Central memory CD8-positive, alpha-beta T cell (primary cell): ENCODE data around the gene LRP2.
A peak's percentile ranks its signal among the peaks of the same experiment; 100 is the strongest.
"Not testable (repeated sequence)": the region's sequence is repeated elsewhere in the genome, so short reads cannot be mapped to it uniquely, and the experiment has no call there.

Experiments
- ATAC-seq: fragments of 150-1000 bp; cut with Tn5 transposase; replicated peaks from 2 replicates; pipeline ENCODE4 v1.10.0; 2022; ENCODE audit warnings: mild to moderate bottlenecking, moderate FRiP score, moderate number of reproducible peaks; ENCODE audit not compliant: poor library complexity, severe bottlenecking; ENCODE audit errors: extremely low read depth
- DNase-seq, 2 donors: peaks; one replicate each; pipeline ENCODE4 v3.0.0; 2021; ENCODE audit warnings: low spot score in 2 of 2
- H3K27ac Mint-ChIP-seq: one replicate; pipeline ENCODE4 v1.8.0; 2022; ENCODE audit warnings: low read depth, mild to moderate bottlenecking, moderate library complexity, mixed read lengths
- H3K27me3 Mint-ChIP-seq: one replicate; pipeline ENCODE4 v1.8.0; 2022; ENCODE audit warnings: mixed read lengths
- H3K36me3 Mint-ChIP-seq: one replicate; pipeline ENCODE4 v1.8.0; 2022; ENCODE audit warnings: mild to moderate bottlenecking, moderate library complexity, mixed read lengths; ENCODE audit not compliant: insufficient read depth
- H3K4me1 Mint-ChIP-seq: one replicate; pipeline ENCODE4 v1.8.0; 2022; ENCODE audit warnings: mixed read lengths
- H3K4me3 Mint-ChIP-seq: one replicate; pipeline ENCODE4 v1.8.0; 2022; ENCODE audit warnings: mild to moderate bottlenecking, moderate library complexity, mixed read lengths
- H3K9me3 Mint-ChIP-seq: one replicate; pipeline ENCODE4 v1.8.0; 2022; ENCODE audit warnings: mixed read lengths

The LRP2 gene

DNA sequence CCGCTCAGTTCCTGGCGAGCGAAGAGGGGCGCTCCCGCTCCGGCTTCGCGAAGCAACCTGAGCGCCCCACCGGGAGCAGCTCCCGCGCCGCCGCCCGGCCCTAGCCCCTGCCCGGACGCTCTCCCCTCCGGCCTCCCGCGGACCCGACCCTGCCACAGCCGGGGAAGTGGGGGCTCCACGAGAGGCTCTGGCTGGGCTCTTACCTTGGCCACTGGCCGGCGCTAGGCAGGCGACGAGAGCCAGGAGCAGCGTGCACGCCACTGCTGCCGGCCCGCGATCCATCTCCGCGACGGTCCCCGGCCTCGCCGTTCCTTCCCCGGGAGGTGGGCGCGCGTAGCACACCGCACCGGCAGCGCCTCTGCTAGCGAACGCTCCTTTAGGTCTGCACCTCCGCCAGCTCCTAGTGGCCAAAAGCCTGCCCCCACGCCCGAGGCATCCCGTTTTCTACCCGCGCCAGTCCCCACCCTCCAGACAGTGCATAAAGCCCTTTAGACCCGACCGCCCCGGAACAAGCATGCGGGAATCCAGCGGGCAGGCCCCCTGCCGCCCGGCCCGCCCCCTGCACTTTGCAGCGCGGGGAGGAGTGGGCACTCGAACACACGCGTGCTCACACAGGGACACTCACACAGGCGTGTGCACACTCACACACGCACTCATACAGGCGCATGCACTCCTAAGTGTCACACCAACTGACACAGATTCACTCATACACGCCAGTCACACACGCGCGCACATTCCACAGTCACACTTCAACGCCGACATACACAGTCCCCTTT, at the start of gene LRP2:
Gene LRP2 (minus strand): TSS at position 417 of the 776 bp plus-strand sequence. CDS start 135 bp downstream, at position 282.
- Mint-ChIP-seq H3K4me1 (peaks cover 41% of the 10 kb centered on the region), H3K36me3 (peaks cover 13% of the 10 kb centered on the region), H3K27ac (no peak within 1 kb of the TSS), H3K4me3 (peak within 1 kb of the TSS; percentile 82), H3K9me3 (no peaks in the 10 kb centered on the region), H3K27me3 (peaks cover 60% of the 10 kb centered on the region)
- no peak for ATAC-seq
- peak; percentile 16 to 18 for DNase-seq

DNA sequence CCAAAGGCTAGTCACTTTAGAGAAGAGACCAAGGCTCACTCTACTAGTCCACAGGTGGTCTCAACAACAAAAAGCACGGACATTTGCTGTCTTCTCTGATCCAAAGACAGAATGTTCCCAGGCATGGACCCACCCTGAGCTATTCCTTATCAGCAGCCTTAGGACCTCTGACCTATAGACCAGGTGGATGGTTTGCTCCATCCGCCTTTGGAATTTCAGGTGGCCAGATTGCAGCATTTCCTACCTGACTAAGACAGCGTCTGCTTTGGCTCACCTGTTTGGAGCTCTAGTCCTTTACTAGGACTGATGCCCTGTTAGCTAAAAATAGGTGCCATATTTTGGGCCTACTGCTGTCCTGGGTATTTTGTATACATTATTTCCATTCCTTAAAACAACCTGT, 44.6 kb upstream of the LRP2 start:
- ATAC-seq (no peak), DNase-seq (no peak)
- H3K9me3 Mint-ChIP-seq, result no peaks in the 10 kb centered on the region
- H3K27ac Mint-ChIP-seq, result no peak overlapping the region
- H3K4me1 Mint-ChIP-seq, result no peaks in the 10 kb centered on the region
- no peak overlapping the region for H3K4me3 Mint-ChIP-seq
- no peaks in the 10 kb centered on the region for H3K36me3 Mint-ChIP-seq
- peaks cover 38% of the 10 kb centered on the region for H3K27me3 Mint-ChIP-seq

DNA sequence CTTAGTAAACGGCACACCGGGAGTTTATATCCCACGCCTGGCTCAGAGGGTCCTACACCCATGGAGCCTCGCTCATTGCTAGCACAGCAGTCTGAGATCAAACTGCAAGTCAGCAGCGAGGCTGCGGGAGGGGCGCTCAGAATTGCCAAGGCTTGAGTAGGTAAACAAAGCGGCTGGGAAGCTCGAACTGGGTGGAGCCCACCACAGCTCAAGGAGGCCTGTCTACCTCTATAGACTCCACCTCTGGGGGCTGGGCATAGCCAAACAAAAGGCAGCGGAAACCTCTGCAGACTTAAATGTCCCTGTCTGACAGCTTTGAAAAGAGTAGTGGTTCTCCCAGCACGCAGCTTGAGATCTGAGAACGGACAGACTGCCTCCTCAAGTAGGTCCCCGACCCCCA, 37.2 kb upstream of the LRP2 start:
- ATAC-seq, H3K4me1 Mint-ChIP-seq, DNase-seq, H3K27ac Mint-ChIP-seq, H3K36me3 Mint-ChIP-seq, H3K9me3 Mint-ChIP-seq, H3K4me3 Mint-ChIP-seq: not testable (repeated sequence)
- peaks cover 50% of the 10 kb centered on the region for H3K27me3 Mint-ChIP-seq

DNA sequence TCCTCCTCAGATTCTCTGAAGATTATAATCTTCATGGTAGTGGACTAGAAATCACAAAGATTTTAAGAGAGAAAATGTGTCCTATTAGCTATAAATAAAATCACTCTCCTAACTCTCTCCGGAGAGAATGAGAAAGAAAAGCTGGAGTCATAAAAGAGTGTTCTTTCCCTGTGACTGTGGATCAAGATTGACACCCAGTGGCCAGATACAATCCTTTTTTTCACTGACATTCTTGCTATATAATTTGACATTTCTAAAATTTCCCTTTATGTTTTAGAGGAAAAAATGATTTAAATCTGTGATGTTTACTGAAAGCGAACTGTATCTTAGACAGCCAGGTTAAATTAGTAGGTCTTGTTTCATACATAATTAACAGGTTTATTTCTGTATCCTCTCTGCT, 35.4 kb upstream of the LRP2 start:
- peaks cover 50% of the 10 kb centered on the region for H3K27me3 Mint-ChIP-seq
- ATAC-seq (no peak), DNase-seq (no peak)
- H3K4me3 Mint-ChIP-seq, result no peak overlapping the region
- H3K4me1 Mint-ChIP-seq, result no peaks in the 10 kb centered on the region
- H3K36me3 Mint-ChIP-seq, result no peaks in the 10 kb centered on the region
- no peak overlapping the region for H3K27ac Mint-ChIP-seq
- H3K9me3 Mint-ChIP-seq, result no peaks in the 10 kb centered on the region

DNA sequence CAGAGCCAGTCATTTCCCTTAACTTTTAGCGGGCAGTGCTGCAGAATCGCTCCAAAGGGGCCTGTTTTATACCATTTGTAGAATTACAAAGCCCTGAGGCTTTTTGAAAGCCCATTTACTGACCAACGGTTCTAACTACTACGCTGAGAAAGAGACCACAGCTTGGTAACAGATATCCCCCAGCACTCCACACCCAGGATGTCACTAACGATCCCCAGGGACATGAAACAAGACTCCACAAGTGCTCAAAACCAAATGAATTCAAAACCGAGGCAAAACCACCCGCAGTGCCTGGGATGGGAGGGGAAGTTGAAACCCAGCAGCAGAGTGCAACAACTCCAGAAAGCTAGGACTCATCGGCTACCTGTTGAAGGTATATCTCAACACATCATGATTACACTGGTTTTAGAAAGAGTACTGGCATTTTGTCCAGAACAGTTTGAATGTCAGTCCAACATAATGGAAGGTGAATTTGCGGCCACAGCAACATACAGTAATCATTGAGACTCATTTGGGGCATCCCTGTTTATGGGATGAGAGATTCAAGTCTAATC, 33.6 kb upstream of the LRP2 start:
- ATAC-seq (no peak), DNase-seq (no peak)
- no peaks in the 10 kb centered on the region for H3K36me3 Mint-ChIP-seq
- H3K27me3 Mint-ChIP-seq, result peaks cover 51% of the 10 kb centered on the region
- H3K4me3 Mint-ChIP-seq, result no peak overlapping the region
- no peak overlapping the region for H3K27ac Mint-ChIP-seq
- H3K4me1 Mint-ChIP-seq, result no peaks in the 10 kb centered on the region
- H3K9me3 Mint-ChIP-seq, result no peaks in the 10 kb centered on the region

DNA sequence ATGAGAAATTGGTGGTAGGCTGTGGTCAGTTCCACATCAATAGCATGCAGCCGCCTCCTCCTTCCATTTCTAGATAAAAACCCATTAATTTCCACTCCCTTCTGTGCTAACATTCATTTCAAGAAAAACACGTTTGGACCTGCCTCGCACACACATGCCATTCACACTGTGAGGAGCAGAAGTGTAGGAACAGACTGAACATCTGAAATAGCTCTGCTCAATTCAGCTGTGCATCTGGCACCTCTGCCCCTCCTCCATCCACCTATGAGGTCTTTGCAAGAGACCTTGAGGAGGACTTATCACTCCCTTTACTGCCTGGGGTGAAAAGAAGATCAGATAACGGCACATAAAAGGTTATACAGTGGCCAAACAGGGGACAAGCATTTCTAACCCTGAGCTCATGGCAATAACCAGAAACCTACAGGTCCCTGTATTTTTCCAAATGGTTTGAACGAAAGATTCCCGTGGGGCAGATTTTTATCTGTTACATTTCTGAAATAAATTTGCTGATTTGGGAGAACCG, 30.8 kb upstream of the LRP2 start:
- no peak overlapping the region for H3K27ac Mint-ChIP-seq
- H3K36me3 Mint-ChIP-seq, result no peaks in the 10 kb centered on the region
- H3K9me3 Mint-ChIP-seq, result no peaks in the 10 kb centered on the region
- peaks cover 66% of the 10 kb centered on the region for H3K27me3 Mint-ChIP-seq
- H3K4me3 Mint-ChIP-seq, result no peak overlapping the region
- no peak for DNase-seq
- no peaks in the 10 kb centered on the region for H3K4me1 Mint-ChIP-seq
- ATAC-seq, result no peak

DNA sequence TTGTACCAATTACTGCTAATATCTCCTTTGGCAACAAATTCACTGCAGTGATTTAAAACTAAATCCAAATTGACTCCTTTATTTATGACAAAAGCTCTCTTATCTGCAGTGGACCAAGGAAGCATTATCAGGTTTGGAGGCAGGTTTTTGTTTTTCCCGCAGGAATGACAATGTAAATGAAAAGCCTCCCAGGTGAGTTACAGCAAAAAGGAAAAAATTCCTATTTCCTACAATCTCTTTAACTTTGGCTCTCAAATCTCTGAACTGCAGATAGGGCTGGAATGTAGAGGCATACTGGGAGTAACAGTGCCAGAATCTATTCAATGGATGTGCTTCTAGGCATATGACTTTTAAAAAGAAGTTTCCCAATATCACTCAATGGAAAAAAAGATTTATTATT, 28.9 kb upstream of the LRP2 start:
- ATAC-seq (no peak), DNase-seq (no peak)
- H3K36me3 Mint-ChIP-seq, result no peaks in the 10 kb centered on the region
- no peak overlapping the region for H3K27ac Mint-ChIP-seq
- peaks cover 74% of the 10 kb centered on the region for H3K27me3 Mint-ChIP-seq
- no peaks in the 10 kb centered on the region for H3K4me1 Mint-ChIP-seq
- no peak overlapping the region for H3K4me3 Mint-ChIP-seq
- no peaks in the 10 kb centered on the region for H3K9me3 Mint-ChIP-seq

DNA sequence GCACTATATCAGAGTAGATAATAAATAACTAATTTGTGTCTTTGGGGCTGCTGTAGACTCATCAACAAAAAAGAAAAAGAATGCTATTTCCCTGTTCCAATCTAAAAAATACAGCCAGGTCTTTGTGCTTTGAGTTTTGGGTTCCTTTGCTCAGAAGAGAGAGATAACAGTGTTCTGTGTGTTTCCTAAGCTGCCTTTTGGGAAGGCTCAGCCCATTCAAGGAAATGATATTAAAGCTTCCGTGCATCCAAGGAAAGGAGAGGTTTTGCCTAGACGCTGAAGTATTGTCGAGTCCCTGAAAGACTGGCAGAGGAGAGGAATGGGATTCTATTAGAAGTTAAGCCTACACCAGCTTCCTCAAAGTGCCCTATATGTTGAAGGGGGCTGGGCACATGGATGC, 25.8 kb upstream of the LRP2 start:
- Mint-ChIP-seq H3K27me3 (peaks cover 69% of the 10 kb centered on the region), H3K27ac (no peak overlapping the region), H3K4me1 (no peaks in the 10 kb centered on the region), H3K36me3 (no peaks in the 10 kb centered on the region), H3K4me3 (no peak overlapping the region), H3K9me3 (no peaks in the 10 kb centered on the region)
- no peak for DNase-seq
- no peak for ATAC-seq

DNA sequence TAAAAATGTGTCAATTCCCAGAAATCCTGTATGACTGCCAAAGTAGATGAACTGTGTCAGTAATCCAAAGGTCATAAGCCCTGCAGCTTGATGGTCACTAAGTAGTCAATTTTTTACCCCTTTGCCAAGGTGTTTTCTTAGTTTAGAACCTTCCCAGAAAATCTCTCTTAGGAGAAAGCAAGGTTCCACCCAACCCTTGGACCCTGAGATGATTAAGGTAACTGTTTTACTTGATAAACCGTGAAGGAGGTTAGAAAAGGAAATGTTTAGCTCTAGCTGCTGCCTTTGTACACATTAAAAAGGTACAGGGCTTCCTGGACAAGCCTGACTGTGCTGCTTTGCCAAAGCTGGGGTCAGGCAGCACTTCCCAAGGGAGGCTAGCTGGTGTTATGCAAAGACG, 24.4 kb upstream of the LRP2 start:
- ATAC-seq (no peak), DNase-seq (no peak)
- no peak overlapping the region for H3K27ac Mint-ChIP-seq
- H3K4me3 Mint-ChIP-seq, result no peak overlapping the region
- no peaks in the 10 kb centered on the region for H3K36me3 Mint-ChIP-seq
- no peaks in the 10 kb centered on the region for H3K9me3 Mint-ChIP-seq
- H3K27me3 Mint-ChIP-seq, result peaks cover 74% of the 10 kb centered on the region
- H3K4me1 Mint-ChIP-seq, result no peaks in the 10 kb centered on the region

DNA sequence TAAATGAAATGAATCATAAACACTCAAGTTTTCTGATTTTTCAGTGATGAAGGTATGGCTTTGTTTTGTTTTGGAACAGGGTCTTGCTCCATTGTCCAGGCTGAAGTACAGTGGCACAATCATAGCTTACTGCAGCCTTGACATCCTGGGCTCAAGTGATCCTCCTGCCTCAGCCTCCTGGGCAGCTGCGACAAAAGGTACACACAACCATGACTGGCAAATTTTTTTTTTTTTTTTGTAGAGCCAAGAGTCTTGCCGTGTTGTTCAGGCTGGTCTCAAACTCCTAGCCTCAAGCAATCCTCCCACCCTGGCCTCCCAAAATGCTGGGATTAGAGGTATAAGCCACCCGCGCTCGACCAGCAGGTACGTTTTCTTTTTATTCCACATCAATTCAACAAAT, 22.5 kb upstream of the LRP2 start:
- no peaks in the 10 kb centered on the region for H3K36me3 Mint-ChIP-seq
- H3K4me3 Mint-ChIP-seq, result no peak overlapping the region
- H3K27ac Mint-ChIP-seq, result no peak overlapping the region
- no peaks in the 10 kb centered on the region for H3K9me3 Mint-ChIP-seq
- no peaks in the 10 kb centered on the region for H3K4me1 Mint-ChIP-seq
- peaks cover 70% of the 10 kb centered on the region for H3K27me3 Mint-ChIP-seq
- ATAC-seq, result no peak
- DNase-seq, result no peak

DNA sequence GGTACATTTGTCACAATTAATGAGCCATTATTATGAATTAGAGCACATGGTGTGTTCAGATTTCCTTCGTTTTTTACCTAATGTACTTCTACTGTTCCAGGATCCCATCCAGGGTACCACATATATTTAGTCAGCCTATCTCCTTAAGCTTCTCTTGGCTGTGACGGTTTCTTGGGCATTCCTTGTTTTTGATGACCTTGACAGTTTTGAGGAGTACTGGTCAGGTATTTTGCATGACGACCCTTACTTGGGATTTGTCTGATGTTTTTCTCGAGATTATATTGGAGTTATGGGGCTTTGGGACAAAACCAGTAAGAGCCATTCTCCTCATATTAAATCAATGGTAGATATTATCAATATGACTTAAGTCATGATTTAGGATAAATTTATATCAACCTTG, 10.2 kb upstream of the LRP2 start:
- Mint-ChIP-seq H3K27ac (no peak overlapping the region), H3K36me3 (peaks cover 2% of the 10 kb centered on the region), H3K27me3 (peaks cover 52% of the 10 kb centered on the region), H3K9me3 (peaks cover 5% of the 10 kb centered on the region), H3K4me1 (no peaks in the 10 kb centered on the region), H3K4me3 (no peak overlapping the region)
- no peak for DNase-seq
- no peak for ATAC-seq

DNA sequence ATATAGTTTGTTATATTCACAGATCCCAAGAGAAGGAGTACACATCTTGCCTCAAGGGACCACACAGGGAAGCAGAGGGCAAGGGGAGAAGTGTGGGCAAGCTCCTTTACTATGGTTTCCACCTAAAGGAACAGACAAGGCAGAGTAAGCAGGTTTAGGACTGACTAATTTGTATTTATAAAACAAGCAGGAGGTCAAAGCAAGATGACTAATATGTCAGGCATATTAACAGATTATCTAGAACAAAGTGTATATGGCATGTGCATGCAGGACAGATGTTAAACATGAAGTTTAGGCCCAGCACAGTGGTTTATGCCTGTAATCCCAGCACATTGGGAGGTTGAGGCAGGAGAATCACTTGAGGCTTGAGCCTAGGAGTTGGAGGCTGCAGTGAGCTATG, 3.7 kb upstream of the LRP2 start:
- H3K27me3 Mint-ChIP-seq, result peaks cover 40% of the 10 kb centered on the region
- DNase-seq, result no peak
- H3K27ac Mint-ChIP-seq, result no peak overlapping the region
- peaks cover 40% of the 10 kb centered on the region for H3K4me1 Mint-ChIP-seq
- ATAC-seq, result no peak
- peaks cover 16% of the 10 kb centered on the region for H3K36me3 Mint-ChIP-seq
- no peak overlapping the region for H3K4me3 Mint-ChIP-seq
- peaks cover 5% of the 10 kb centered on the region for H3K9me3 Mint-ChIP-seq

DNA sequence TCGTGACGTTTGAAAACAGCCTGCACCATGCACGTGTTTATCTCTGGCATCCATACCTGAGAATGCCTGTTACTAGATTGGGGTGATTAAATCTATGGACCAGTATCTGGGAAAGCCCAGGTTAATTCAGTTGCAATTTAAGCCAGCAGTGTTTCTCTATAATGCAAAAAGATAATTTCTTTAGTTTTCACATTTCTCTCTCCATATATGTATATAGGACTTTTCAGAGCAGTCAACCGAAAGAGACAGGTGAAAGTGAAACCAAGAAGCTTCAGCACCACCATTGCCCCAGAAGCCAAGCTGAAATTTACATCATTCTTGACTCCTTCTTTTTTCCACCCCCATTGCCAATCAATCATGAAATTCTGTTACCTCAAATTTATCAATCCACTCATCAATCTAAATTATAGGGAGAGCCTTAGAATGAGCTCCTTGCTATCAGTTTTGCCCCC, 2.7 kb upstream of the LRP2 start:
- Mint-ChIP-seq H3K27me3 (peaks cover 49% of the 10 kb centered on the region), H3K4me1 (peaks cover 41% of the 10 kb centered on the region), H3K36me3 (peaks cover 16% of the 10 kb centered on the region), H3K27ac (peak overlapping the region; percentile 62), H3K9me3 (peaks cover 5% of the 10 kb centered on the region), H3K4me3 (peak overlapping the region; percentile 82)
- DNase-seq (no peak), ATAC-seq (no peak)
